Activated naive CD8-positive, alpha-beta T cell treated with anti-CD3 and anti-CD28 coated beads for 36 hours (primary cell): ENCODE data around the gene TSPAN8. TPM values are rescaled to one million over a fixed set of nuclear protein-coding genes. Genes with fewer than 3 reads are reported as not detected.

Experiments
- DNase-seq: peaks from one replicate; pipeline ENCODE4 v3.0.0; 2021
- H3K27ac Mint-ChIP-seq: one replicate; pipeline ENCODE4 v1.8.0; 2022; ENCODE audit warnings: mild to moderate bottlenecking, moderate library complexity, mixed read lengths
- H3K27me3 Mint-ChIP-seq: one replicate; pipeline ENCODE4 v1.8.0; 2022; ENCODE audit warnings: mild to moderate bottlenecking, mixed read lengths
- H3K36me3 Mint-ChIP-seq: one replicate; pipeline ENCODE4 v1.8.0; 2021; ENCODE audit warnings: mild to moderate bottlenecking, mixed read lengths
- H3K4me1 Mint-ChIP-seq: one replicate; pipeline ENCODE4 v1.8.0; 2021; ENCODE audit warnings: mixed read lengths
- H3K4me3 Mint-ChIP-seq: one replicate; pipeline ENCODE4 v1.8.0; 2022; ENCODE audit warnings: mild to moderate bottlenecking, moderate library complexity, mixed read lengths
- H3K9me3 Mint-ChIP-seq: one replicate; pipeline ENCODE4 v1.8.0; 2022; ENCODE audit warnings: mixed read lengths
- total RNA-seq, 2 experiments: library from RNA; stranded (reverse); gene quantifications; one replicate each; pipeline ENCODE4 v1.2.3, GENCODE V29; 2021

Gene TSPAN8
- not detected for total RNA-seq

DNA sequence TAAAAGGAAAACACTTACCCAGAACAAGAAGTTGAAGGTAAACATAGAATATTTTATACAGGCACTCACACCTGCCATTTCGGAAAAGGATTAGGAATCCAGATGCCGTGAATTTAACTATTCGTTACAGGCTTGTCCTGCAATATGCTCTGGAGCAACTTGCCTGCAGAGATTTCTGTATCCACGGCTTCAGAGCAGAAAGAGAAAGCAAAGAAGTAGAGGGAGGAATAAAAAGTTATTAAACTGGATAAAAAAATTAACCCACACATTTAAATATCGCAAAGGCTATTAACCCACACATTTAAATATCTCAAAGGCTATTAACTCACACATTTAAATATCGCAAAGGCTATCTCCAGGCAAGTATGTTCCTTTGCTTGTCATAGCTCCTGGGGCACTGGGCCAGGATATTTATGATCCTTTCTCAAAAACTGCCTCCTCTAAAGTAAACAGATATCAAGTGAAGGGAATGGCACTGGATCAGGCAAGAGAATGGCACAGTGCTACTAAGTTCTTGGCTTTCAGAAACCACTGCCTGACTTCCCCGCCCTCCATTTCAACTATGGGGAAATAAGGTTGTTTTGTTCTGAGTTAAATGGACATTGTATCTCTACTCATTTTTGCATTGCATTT is at the start of gene TSPAN8:
TSS of gene TSPAN8 (minus strand) at position 399 of the 633 bp plus-strand sequence. CDS start at position 78, 321 bp downstream.
- no peak within 1 kb of the TSS for H3K4me3 Mint-ChIP-seq
- H3K27ac Mint-ChIP-seq: no peak within 1 kb of the TSS
- H3K27me3 Mint-ChIP-seq: peaks cover 4% of the 10 kb centered on the region
- H3K9me3 Mint-ChIP-seq: peaks cover 3% of the 10 kb centered on the region
- no peaks in the 10 kb centered on the region for H3K36me3 Mint-ChIP-seq
- no peaks in the 10 kb centered on the region for H3K4me1 Mint-ChIP-seq
- no peak for DNase-seq

DNA sequence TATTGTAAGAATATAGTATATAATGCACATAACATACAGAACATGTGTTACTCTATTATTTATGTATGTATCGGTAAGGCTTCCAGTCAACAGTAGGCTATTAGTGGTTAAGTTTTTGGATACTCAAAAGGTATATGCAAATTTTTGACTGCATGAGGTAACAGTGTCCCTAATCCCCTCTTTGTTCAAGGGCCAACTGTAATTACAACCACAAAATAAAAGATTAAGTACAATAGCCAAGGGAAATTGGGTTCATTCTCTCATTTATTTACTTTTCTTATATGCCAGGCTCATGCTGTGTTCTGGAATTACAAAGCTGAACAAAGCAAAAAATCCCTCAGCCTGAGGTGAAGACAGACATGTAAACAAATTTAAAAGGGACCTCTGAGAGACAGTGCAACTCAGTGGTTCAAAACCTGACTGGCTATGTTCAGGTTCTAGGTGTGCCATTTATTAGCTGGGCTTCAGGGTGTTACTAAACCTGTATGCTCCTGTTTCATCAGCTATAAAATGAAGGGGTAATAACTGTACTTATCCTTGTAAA is 43.4 kb upstream of the TSPAN8 start:
- Mint-ChIP-seq H3K9me3 (no peaks in the 10 kb centered on the region), H3K36me3 (no peaks in the 10 kb centered on the region), H3K4me1 (no peaks in the 10 kb centered on the region), H3K27ac (no peak overlapping the region), H3K4me3 (no peak overlapping the region), H3K27me3 (no peaks in the 10 kb centered on the region)
- no peak for DNase-seq

DNA sequence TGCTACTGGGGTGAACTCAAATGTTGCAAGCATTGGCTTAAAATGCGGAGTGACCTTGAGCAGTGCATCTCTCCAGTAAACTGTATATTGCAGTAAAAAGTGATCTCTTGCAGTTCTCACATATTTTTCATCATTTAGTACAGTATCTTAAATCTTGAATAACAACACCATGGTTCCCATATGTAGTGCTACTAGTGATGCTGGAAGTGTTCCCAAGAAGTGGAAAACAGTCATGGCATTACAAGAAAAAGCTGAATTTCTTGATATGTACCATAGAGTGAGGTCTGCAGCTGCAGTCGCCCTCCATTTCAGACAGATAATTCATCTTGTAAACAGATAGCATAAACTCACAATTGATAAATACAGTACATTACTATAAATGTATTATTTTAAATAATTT is 42.9 kb upstream of the TSPAN8 start:
- Mint-ChIP-seq H3K27me3 (no peaks in the 10 kb centered on the region), H3K27ac (no peak overlapping the region)
- DNase-seq: no peak

DNA sequence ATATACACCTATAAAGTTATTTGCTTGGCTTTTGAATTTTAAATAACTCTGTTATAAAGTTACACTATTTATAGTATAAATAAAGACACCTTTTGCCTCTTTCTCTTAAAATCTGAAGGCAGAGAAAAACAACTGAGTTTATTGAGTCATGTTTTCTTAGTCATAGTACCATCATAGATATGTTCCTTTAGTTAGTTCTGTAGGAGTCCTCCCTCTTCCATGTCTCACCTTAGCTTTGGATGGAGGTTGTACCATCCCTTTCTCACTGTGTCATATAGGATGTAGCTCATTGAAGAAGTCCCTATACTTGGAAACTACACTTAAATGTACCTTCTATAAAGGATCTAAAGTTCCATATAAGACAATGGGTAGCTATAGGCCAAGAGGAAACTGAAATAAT is 39.7 kb upstream of the TSPAN8 start:
- H3K27me3 Mint-ChIP-seq: no peaks in the 10 kb centered on the region
- H3K4me3 Mint-ChIP-seq: no peak overlapping the region
- H3K36me3 Mint-ChIP-seq: no peaks in the 10 kb centered on the region
- H3K9me3 Mint-ChIP-seq: no peaks in the 10 kb centered on the region
- H3K4me1 Mint-ChIP-seq: no peaks in the 10 kb centered on the region
- no peak for DNase-seq
- H3K27ac Mint-ChIP-seq: no peak overlapping the region

More for the DNA sequence above, 42.9 kb upstream of the TSPAN8 start:
- Mint-ChIP-seq H3K4me3 (no peak overlapping the region), H3K9me3 (no peaks in the 10 kb centered on the region), H3K36me3 (no peaks in the 10 kb centered on the region), H3K4me1 (no peaks in the 10 kb centered on the region)

DNA sequence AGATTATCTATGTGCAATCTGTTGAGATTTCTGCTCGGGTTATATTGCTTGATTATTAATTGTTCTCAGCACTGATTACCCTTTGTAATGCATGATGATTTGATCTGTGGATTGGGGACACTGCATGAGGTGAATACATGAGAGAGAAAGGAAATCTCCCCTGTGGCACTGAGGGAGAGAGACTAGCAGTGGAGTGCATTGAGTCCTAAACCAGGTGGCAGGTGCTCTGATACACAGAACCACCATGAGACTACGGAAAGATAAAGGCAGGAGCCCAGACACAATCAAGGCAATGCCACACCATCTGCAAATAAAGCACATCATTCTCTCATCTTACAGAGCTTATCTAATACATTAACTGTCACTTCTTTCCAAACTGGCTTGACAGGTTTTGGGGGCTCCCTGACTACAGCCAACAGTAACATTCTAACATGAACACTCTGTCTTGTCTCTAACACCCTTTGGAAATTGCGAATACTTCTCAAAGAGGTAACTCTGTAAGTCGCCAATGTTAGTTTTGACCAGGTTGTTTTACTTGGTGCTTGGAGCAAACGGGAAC is 37.6 kb upstream of the TSPAN8 start:
- no peaks in the 10 kb centered on the region for H3K9me3 Mint-ChIP-seq

DNA sequence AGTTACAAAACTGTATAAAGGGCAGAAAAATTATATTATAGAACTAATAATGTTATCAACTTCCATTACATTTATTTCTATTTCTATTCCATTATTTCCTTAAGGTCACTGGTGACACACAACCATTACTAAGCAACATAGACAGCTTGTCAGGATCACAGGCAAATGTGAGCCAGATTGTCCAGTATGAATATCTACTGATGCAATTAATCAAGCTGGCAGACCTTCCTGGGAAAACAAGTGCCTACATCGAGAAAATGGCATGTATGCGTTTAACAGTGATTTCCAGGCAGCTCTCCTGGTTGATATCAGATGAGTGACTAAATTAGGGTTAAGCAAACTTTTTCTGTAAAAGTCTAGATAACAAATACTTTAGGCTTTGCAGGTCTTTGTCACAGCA is 36.9 kb upstream of the TSPAN8 start:
- H3K4me3 Mint-ChIP-seq: no peak overlapping the region
- no peaks in the 10 kb centered on the region for H3K9me3 Mint-ChIP-seq
- no peak for DNase-seq
- H3K27ac Mint-ChIP-seq: no peak overlapping the region
- H3K36me3 Mint-ChIP-seq: no peaks in the 10 kb centered on the region
- no peaks in the 10 kb centered on the region for H3K27me3 Mint-ChIP-seq
- H3K4me1 Mint-ChIP-seq: no peaks in the 10 kb centered on the region

More for the DNA sequence above, 37.6 kb upstream of the TSPAN8 start:
- Mint-ChIP-seq H3K4me3 (no peak overlapping the region), H3K36me3 (no peaks in the 10 kb centered on the region), H3K27me3 (no peaks in the 10 kb centered on the region), H3K27ac (no peak overlapping the region), H3K4me1 (no peaks in the 10 kb centered on the region)
- no peak for DNase-seq

DNA sequence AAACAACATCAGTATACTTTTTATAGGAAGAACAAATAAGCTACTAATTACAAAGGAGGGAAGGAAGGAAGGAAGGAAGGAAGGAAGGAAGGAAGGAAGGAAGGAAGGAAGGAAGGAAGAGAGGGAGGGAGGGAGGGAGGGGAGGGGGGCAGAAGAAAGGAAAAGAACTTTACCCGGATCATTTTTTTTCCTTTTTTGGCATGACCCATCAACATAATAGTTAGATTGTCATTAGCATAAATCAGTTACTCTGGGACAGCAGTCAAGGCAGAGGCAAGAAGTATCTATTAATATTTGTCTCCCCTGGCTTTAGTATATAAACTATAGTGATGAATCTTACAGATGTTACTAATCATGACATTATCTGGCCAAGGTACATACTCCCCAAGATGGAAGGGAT is 35.2 kb upstream of the TSPAN8 start:
- H3K36me3 Mint-ChIP-seq: no peaks in the 10 kb centered on the region
- no peak overlapping the region for H3K27ac Mint-ChIP-seq
- no peaks in the 10 kb centered on the region for H3K9me3 Mint-ChIP-seq
- DNase-seq: no peak
- H3K27me3 Mint-ChIP-seq: no peaks in the 10 kb centered on the region
- no peaks in the 10 kb centered on the region for H3K4me1 Mint-ChIP-seq
- no peak overlapping the region for H3K4me3 Mint-ChIP-seq

DNA sequence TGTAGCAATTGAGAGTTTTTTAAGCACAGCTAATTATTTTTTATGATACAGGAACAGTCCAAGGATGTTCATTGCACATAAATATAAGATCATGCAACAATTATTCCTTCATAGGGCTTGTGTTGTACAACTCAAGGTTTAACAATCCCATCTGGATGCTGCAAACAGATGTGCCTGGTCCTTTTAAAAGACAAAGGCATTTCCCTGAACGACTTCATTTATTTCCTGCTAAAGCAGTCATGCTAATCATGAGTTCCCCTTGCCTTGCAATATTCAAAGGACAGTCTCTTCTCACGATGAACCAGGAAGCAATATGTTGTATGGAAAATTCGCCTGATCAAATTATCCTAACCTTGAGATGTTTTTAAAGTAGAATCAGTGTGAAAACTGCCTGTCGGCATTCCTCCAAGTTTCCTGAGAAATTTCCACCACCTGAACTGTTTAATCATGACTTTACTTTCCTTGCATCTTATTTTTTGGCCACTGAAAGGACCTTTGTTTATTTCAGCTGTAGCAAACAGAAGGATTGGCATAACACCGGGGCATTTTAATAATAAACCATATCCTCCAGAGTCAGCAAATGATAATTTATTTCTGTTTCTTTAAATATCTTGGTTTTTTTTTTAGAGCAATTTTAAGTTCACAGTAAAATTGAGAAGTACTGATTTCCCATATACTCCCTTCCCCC is 33.9 kb upstream of the TSPAN8 start:
- DNase-seq: no peak
- H3K4me3 Mint-ChIP-seq: no peak overlapping the region
- no peaks in the 10 kb centered on the region for H3K4me1 Mint-ChIP-seq
- H3K9me3 Mint-ChIP-seq: no peaks in the 10 kb centered on the region
- H3K27ac Mint-ChIP-seq: no peak overlapping the region
- H3K27me3 Mint-ChIP-seq: no peaks in the 10 kb centered on the region
- no peaks in the 10 kb centered on the region for H3K36me3 Mint-ChIP-seq

DNA sequence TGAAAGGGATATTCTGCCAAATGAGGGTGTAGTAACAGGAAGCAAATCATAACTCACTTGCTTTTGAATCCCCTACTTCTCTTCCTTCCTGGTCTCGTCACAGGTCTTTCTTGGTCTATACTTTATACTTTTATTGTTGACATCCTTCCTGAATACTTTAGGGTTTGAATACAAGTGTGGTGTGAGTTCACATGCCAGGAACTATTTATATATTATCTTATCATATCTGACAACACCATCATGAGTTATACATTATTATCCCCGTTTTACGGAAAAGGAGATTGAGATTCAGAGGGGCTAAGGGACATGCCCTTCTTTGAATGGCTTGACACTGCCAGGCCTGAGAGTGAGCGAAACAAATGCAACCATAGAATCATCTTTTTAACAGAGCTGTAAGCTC is 33.0 kb upstream of the TSPAN8 start:
- Mint-ChIP-seq H3K36me3 (no peaks in the 10 kb centered on the region), H3K4me3 (no peak overlapping the region), H3K27me3 (no peaks in the 10 kb centered on the region), H3K27ac (no peak overlapping the region), H3K4me1 (no peaks in the 10 kb centered on the region), H3K9me3 (no peaks in the 10 kb centered on the region)
- DNase-seq: no peak

DNA sequence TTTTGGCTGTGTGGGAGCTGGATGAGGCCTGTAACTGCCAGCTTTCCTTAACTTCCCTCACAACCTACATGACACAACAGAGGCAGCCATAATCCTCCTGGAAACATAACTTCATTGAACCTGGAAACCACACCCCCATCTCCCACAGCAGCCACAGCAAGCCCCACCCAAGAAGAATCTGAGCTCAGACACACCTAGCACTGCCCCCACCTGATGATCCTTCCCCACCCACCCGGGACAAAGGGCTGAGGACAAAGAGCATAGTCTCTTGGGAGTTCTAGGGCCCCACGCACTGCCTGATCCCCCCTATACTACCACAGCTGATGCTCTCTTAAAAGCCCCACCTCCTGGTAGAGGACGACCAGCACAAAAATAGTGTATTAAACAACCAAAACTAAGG is 29.6 kb upstream of the TSPAN8 start:
- Mint-ChIP-seq H3K27me3 (peaks cover 4% of the 10 kb centered on the region), H3K4me1 (peaks cover 3% of the 10 kb centered on the region), H3K4me3 (no peak overlapping the region), H3K27ac (no peak overlapping the region), H3K9me3 (peaks cover 2% of the 10 kb centered on the region), H3K36me3 (no peaks in the 10 kb centered on the region)
- no peak for DNase-seq

DNA sequence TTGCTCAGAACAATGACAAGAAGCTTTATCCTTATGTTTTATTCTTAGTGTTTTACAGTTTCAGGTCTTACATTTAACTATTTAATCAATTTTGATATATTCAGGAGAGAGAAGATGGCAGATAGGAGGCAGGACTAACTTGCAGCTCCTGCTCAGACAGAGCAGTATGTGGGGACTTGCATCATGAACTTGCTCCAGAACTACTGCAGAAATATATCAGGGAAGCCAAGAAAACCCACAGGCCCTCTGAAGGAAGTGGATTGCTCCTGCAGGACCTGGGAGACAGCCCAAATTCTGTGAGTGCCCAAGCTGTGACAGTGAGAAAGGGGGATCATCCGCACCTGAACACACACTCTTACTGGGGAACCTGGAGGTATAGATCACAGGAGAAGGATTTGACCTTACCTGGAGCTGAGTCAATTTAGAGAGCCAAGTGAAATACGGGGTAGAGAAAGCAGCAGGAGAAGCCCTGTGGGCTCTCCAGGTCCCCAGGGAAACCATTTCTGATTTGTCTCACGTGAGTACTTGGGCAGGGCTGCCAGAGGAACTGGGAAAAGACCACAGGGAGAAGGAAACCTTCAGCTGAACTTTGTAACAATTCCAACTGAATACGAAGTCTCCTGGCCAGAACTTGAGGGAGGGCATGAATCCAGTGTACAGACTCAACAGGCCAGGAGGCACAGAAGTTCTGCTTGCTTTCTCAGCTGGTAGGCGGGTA is 28.9 kb upstream of the TSPAN8 start:
- Mint-ChIP-seq H3K36me3 (no peaks in the 10 kb centered on the region), H3K27me3 (peaks cover 4% of the 10 kb centered on the region), H3K9me3 (peaks cover 2% of the 10 kb centered on the region), H3K27ac (no peak overlapping the region), H3K4me1 (peaks cover 3% of the 10 kb centered on the region), H3K4me3 (no peak overlapping the region)
- no peak for DNase-seq

DNA sequence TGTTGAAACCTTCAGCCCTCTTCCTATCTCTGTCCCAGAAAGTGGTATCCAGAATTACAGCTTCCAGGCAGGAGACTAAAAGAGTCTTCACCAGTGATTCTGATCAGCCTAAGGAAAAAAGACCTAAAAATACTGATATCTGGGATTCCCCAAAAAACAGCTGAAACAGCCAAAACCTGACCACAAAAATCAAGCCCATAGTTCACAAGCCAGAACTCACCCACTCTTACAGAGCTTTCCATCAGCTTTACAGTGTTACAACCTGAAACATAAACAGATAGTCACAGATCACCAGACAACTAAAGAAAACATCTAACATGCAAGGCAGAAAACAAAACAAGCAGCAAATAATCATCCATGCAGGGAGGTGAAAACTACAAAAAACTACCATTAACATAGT is 26.0 kb upstream of the TSPAN8 start:
- Mint-ChIP-seq H3K27me3 (peaks cover 4% of the 10 kb centered on the region), H3K27ac (no peak overlapping the region), H3K9me3 (peaks cover 2% of the 10 kb centered on the region), H3K4me3 (no peak overlapping the region), H3K4me1 (peaks cover 3% of the 10 kb centered on the region), H3K36me3 (no peaks in the 10 kb centered on the region)
- no peak for DNase-seq

DNA sequence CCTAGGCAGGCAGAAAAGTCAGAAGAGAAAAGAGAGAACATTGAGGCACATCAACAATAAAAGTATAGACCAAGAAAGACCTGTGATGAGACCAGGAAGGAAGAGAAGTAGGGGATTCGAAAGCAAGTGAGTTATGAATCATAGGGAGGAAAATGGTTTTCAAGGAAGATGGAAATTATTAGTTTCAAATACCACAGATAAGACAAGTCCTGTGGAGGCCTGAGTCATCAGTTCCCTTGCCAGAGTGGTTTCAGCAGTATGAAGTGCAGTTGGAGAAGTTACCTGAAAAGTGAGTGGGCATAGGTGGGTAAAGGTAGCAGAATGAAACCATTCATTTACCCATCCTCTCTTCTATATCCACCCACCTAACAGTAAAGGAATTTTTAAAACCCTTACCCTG is 25.2 kb upstream of the TSPAN8 start:
- Mint-ChIP-seq H3K9me3 (peaks cover 2% of the 10 kb centered on the region), H3K36me3 (no peaks in the 10 kb centered on the region), H3K27ac (no peak overlapping the region), H3K27me3 (peaks cover 4% of the 10 kb centered on the region), H3K4me1 (peaks cover 3% of the 10 kb centered on the region), H3K4me3 (no peak overlapping the region)
- no peak for DNase-seq

DNA sequence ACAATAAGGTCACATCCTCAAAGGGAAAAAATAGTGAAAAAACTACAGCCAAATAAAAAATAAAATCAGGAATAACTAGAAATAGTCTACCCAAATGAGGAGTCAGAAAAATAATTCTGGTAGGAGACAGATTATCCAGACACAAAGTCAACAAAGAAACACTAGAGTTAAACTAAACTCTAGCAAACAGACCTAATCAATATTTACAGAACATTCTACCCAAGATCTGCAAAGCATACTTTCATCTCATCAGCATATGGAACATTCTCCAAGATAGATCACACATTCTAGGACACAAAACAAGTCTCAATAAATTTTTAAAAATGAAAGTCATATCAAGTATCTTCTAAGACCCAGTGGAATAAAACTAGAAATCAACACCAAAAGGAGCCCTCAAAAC is 20.4 kb upstream of the TSPAN8 start:
- no peak overlapping the region for H3K27ac Mint-ChIP-seq
- DNase-seq: no peak
- H3K27me3 Mint-ChIP-seq: peaks cover 7% of the 10 kb centered on the region
- no peak overlapping the region for H3K4me3 Mint-ChIP-seq
- no peaks in the 10 kb centered on the region for H3K9me3 Mint-ChIP-seq
- H3K36me3 Mint-ChIP-seq: no peaks in the 10 kb centered on the region
- H3K4me1 Mint-ChIP-seq: peaks cover 3% of the 10 kb centered on the region

DNA sequence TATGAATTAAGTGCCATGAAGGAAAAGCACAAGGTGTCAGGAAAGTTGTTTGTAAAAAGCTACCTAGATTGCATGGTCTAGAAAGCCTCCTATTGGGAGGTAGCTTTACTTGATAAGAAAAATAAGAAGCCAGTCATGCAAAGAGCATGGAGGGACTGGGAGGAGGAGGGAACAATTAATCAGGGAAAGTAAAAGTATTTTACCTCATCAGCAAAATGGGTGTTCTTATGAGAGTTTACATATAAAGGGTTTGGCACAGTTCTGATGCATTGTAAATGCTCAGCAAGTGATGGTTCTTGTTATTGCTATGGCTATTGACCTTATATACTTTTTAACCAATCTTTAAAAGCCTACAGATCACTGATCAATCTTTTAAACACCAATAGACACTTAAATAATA is 17.0 kb upstream of the TSPAN8 start:
- DNase-seq: no peak
- H3K9me3 Mint-ChIP-seq: no peaks in the 10 kb centered on the region
- H3K27ac Mint-ChIP-seq: no peak overlapping the region
- no peak overlapping the region for H3K4me3 Mint-ChIP-seq
- no peaks in the 10 kb centered on the region for H3K4me1 Mint-ChIP-seq
- H3K36me3 Mint-ChIP-seq: no peaks in the 10 kb centered on the region
- H3K27me3 Mint-ChIP-seq: peaks cover 10% of the 10 kb centered on the region
